Endodermal cell (in vitro differentiated cells): ENCODE results near the gene DEFB123. TPM values are rescaled to one million over a fixed set of nuclear protein-coding genes. Genes with fewer than 3 reads are reported as not detected.
"Not testable (repeated sequence)": the region's sequence is repeated elsewhere in the genome, so short reads cannot be mapped to it uniquely, and the experiment has no call there.

Experiments used
- DNase-seq: peaks from one replicate; pipeline ENCODE4 v3.0.0-alpha.2; 2017
- H3K27ac ChIP-seq: 2 replicates; pipeline ENCODE4 v1.5.1; 2013; ENCODE audit warnings: mild to moderate bottlenecking, low read depth, low read length, moderate library complexity
- H3K27me3 ChIP-seq: 2 replicates; pipeline ENCODE4 v1.6.1; 2013; ENCODE audit warnings: mild to moderate bottlenecking, low read length, moderate library complexity; ENCODE audit not compliant: insufficient read depth, control insufficient read depth, poor library complexity, severe bottlenecking
- H3K36me3 ChIP-seq: 2 replicates; pipeline ENCODE4 v1.7.0; 2013; ENCODE audit warnings: mild to moderate bottlenecking, low read length, moderate library complexity; ENCODE audit not compliant: control insufficient read depth, insufficient read depth
- H3K4me1 ChIP-seq: one replicate; pipeline ENCODE4 v1.7.0; 2013; ENCODE audit warnings: low read length; ENCODE audit not compliant: control insufficient read depth, insufficient read depth
- H3K4me3 ChIP-seq: 2 replicates; pipeline ENCODE4 v1.5.1; 2013; ENCODE audit warnings: mild to moderate bottlenecking, low read length, moderate library complexity
- H3K9ac ChIP-seq: 2 replicates; pipeline ENCODE4 v1.6.1; 2013; ENCODE audit warnings: mild to moderate bottlenecking, low read length, moderate library complexity; ENCODE audit not compliant: poor library complexity, severe bottlenecking; ENCODE audit errors: extremely low read depth
- H3K9me3 ChIP-seq: 2 replicates; pipeline ENCODE4 v1.6.1; 2013; ENCODE audit warnings: mild to moderate bottlenecking, low read length, moderate library complexity; ENCODE audit not compliant: control insufficient read depth
- H3K27ac Mint-ChIP-seq: 2 replicates; pipeline ENCODE4 v1.8.0; 2020; ENCODE audit warnings: mixed read lengths
- H3K27me3 Mint-ChIP-seq: 2 replicates; pipeline ENCODE4 v1.8.0; 2021; ENCODE audit warnings: mild to moderate bottlenecking, mixed read lengths; ENCODE audit not compliant: insufficient read depth
- H3K36me3 Mint-ChIP-seq: 2 replicates; pipeline ENCODE4 v1.8.0; 2020; ENCODE audit warnings: low read depth, mixed read lengths
- H3K4me1 Mint-ChIP-seq: 2 replicates; pipeline ENCODE4 v1.8.0; 2020; ENCODE audit warnings: mixed read lengths
- H3K4me3 Mint-ChIP-seq: 2 replicates; pipeline ENCODE4 v1.8.0; 2020; ENCODE audit warnings: mild to moderate bottlenecking, moderate library complexity, mixed read lengths
- H3K9me3 Mint-ChIP-seq: 2 replicates; pipeline ENCODE4 v1.8.0; 2020; ENCODE audit warnings: mild to moderate bottlenecking, mixed read lengths
- CTCF ChIP-seq: fragments of 200-600 bp; sonication (generic); conservative IDR thresholded peaks from 2 replicates; pipeline ENCODE4 v1.5.0; 2021; ENCODE audit warnings: antibody characterized with exemption, mild to moderate bottlenecking
- WGBS, 2 experiments: methylation state at CpG; one replicate each; pipeline versions ENCODE4 v1.1.5 to v1.1.7; 2013; ENCODE audit warnings: missing lambda C conversion rate in 2 of 2, mixed read lengths in 1 of 2; ENCODE audit not compliant: insufficient coverage in 1 of 2, insufficient read length in 1 of 2; 5-methylcytosine and 5-hydroxymethylcytosine counted together
- total RNA-seq, 2 donors: library from RNA; stranded (reverse); fragmentation: NEBNext Ultra II Directional in 1 of 2; extraction: Animal tissue kit (Norgen Biotek cat#: 25700) in 1 of 2; gene quantifications; 2 replicates in 1 of 2; 3 replicates in 1 of 2; pipeline ENCODE4 v1.2.1, GENCODE V29; 2021

Gene DEFB123
- total RNA-seq, 2 donors from 2014 or later, result not detected

- 80% methylated on average over 1 of the region's 1 CpG; no CpG with 5 or more reads in 1 of the 2 experiments for WGBS, 2 experiments
- H3K27me3 ChIP-seq, result no peaks in the 10 kb centered on the region
- peaks cover 2% of the 10 kb centered on the region for H3K36me3 Mint-ChIP-seq
- no peaks in the 10 kb centered on the region for H3K4me1 Mint-ChIP-seq
- H3K27me3 Mint-ChIP-seq, result no peaks in the 10 kb centered on the region
- no peak overlapping the region for H3K27ac Mint-ChIP-seq
- H3K4me3 ChIP-seq, result no peak overlapping the region
- H3K9me3 Mint-ChIP-seq, result peaks cover 67% of the 10 kb centered on the region
- H3K27ac ChIP-seq, result no peak overlapping the region
- no peak for DNase-seq
- no peak for TF ChIP-seq CTCF
- H3K4me3 Mint-ChIP-seq, result no peak overlapping the region
- H3K9me3 ChIP-seq, result peaks cover 13% of the 10 kb centered on the region
- H3K9ac ChIP-seq, result no peak overlapping the region
- no peaks in the 10 kb centered on the region for H3K36me3 ChIP-seq
- H3K4me1 ChIP-seq, result no peaks in the 10 kb centered on the region
Observed at GRCh38 chr20:31454361-31454760, 13.9 kb downstream of the DEFB123 start.

- not testable (repeated sequence) for DNase-seq, H3K4me1 ChIP-seq, H3K4me3 ChIP-seq, H3K27ac Mint-ChIP-seq, H3K27ac ChIP-seq, H3K27me3 ChIP-seq, H3K36me3 ChIP-seq, H3K9ac ChIP-seq, H3K36me3 Mint-ChIP-seq, H3K4me1 Mint-ChIP-seq, H3K4me3 Mint-ChIP-seq
- peaks cover 30% of the 10 kb centered on the region for H3K27me3 Mint-ChIP-seq
- 100% methylated on average over 6 of the region's 33 CpGs; no CpG with 5 or more reads in 1 of the 2 experiments for WGBS, 2 experiments
- H3K9me3 ChIP-seq, result peaks cover 27% of the 10 kb centered on the region
- H3K9me3 Mint-ChIP-seq, result peaks cover 60% of the 10 kb centered on the region
Observed at GRCh38 chr20:31470946-31471345, 30.5 kb downstream of the DEFB123 start.

- no peak for TF ChIP-seq CTCF
- Mint-ChIP-seq H3K27ac (no peak overlapping the region), H3K4me1 (no peaks in the 10 kb centered on the region), H3K27me3 (peaks cover 47% of the 10 kb centered on the region), H3K9me3 (peaks cover 62% of the 10 kb centered on the region), H3K4me3 (no peak overlapping the region), H3K36me3 (peaks cover 2% of the 10 kb centered on the region)
- 58 to 64% methylated on average over 4 to 7 of the region's 8 CpGs for WGBS, 2 experiments
- H3K27ac ChIP-seq, result no peak overlapping the region
- H3K27me3 ChIP-seq, result no peaks in the 10 kb centered on the region
- no peak overlapping the region for H3K9ac ChIP-seq
- H3K4me1 ChIP-seq, result no peaks in the 10 kb centered on the region
- no peak overlapping the region for H3K4me3 ChIP-seq
- no peaks in the 10 kb centered on the region for H3K36me3 ChIP-seq
- DNase-seq, result no peak
- peaks cover 28% of the 10 kb centered on the region for H3K9me3 ChIP-seq
Observed at GRCh38 chr20:31472395-31473330, 32.2 kb downstream of the DEFB123 start.
